ENCODE measurements around the gene FAM9A.

FAM9A gene

DNA sequence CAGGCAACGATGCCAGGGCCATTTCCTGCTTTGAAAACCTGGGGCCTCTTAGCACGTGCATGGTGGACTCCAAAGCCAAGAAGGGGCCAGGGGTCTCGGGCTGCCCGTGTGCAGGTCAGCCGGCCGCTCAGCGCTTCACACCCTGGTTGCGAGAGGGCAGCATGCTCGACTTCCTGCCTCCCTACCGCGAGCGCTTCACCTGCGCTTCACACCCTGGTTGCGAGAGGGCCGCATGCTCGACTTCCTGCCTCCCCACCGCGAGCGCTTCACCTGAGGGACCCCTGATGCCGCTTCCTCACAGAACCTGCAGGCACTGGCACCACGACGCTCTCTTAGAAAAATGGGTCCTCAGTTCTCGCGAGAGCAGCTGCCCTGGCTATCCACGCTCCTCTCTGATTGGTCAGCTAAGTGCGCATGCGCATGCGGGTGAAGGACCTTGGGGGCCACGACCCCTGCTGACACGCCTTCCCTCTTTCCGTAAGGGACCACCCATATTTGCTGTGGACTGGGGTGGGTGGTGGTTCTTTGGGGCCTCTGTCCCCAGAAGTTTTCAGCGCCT is at the start of gene FAM9A:
Gene FAM9A, minus strand, starts transcription at position 343 of the 559 bp plus-strand sequence. CDS start 1,212 bp downstream, outside the sequence.
- DNase-seq (ENCODE audit: low spot score): no peak

DNA sequence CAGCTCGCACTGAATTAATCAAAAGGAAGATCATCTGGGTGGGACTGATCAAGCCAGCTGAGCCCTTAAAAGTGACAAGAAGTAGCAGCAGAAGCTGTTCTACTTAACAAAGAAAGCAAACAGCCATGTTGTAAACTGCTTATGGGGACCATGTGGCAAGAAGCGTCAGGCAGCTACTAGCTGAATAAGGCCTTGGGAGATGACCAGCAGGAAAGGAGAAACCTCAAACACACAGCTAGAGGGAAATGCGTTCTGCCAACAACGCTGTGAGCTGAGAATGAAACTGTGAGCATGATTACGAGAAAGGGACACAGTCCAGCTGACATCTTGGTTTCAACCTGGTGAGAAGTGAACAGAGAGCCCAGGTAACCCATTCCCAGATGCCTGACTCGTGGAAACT is 49.3 kb upstream of the FAM9A start:
- DNase-seq (ENCODE audit: low spot score): no peak

DNA sequence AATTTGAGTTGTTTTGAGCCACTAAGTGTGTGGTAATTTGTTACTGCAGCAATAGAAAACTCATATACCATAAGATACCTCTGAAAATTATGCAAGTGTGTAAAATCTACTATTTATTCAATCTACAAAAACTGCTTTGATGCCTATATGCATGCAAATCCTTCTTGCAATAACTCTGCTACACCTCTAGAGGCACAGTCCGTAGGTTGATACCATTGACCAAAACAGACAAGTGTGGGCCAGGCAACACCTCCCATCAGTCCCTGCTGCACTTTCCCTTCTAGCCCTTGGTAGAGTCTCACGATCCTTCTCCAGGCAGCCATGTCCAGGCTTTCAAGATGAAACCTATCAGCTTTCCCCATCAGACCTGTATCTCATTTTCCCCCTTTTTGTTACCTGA is 48.8 kb upstream of the FAM9A start:
- DNase-seq (ENCODE audit: low spot score): no peak

DNA sequence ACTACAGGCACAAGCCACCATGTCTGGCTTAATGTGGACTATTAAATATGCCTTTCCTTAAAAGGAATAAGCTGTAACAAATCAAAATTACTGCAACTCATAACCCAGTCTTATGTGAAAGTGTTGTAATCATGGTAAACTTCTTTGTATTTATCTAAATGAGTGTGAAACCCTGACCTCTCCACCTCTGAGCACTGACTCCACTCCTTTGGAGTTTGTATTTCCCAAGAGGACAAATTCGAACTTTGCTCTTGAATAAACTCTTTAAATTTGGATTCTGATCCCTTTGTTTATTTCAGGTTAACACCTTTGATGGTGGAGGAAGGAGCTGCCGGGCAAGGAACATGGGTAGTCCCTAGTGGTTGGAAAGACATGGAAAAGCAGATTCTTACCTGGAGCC is 48.3 kb upstream of the FAM9A start:
- no peak for DNase-seq (ENCODE audit: low spot score)

DNA sequence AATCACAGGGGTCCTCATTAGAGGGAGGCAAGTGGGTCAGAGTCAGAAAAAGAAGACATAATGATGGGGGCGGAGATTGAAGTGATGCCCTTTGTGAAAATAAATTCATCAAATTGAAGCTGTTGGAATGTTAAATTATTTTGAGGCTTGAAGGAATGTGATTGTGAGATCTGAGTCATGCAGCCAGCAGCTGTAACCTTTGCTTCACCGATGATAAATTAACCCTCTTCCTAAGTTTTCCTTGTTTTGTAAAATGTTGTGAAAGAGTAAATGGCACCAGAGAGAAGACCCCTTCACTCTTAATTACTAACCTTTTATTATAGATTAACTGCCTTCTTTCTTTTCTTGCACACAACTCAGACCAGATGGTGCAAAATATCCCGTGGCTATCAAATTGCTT is 47.7 kb upstream of the FAM9A start:
- DNase-seq (ENCODE audit: low spot score): no peak

DNA sequence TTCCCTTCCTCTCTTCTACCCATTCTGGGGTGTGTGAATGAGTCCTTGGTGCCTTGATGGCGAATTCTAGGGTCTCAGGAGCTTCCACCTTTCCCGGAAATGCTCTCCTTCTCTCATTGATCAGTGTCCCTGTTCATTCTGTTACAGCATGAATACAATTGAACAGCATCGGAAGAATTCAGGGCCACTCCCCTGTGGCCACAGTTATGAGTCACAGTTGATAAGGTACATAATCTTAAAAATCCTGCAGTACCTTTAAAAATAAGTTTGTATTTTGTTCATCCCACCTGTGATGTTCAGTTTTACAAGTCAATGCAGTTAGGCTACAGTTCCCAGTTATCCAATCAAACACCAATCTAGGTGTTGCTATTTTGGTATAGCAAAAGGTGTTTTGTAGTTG is 47.3 kb upstream of the FAM9A start:
- no peak for DNase-seq (ENCODE audit: low spot score)

DNA sequence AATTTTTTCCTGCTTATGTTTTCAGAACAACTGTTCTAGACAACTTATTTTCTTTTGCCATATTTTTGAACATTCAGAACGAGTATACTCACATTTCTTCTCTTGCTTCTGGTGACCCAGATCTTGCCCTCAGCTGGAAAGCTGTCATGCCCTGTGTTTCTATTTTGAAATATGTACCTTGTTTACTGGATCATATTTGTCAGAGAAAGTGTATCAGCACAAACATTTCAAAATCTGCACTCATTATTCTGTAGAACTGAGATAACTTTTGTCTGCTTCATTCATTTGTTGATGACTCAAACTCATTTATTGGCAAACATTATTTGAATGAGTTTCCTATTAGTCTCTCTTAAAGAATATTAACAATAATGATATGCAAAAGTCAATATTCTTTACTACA is 46.2 kb upstream of the FAM9A start:
- DNase-seq (ENCODE audit: low spot score): no peak

DNA sequence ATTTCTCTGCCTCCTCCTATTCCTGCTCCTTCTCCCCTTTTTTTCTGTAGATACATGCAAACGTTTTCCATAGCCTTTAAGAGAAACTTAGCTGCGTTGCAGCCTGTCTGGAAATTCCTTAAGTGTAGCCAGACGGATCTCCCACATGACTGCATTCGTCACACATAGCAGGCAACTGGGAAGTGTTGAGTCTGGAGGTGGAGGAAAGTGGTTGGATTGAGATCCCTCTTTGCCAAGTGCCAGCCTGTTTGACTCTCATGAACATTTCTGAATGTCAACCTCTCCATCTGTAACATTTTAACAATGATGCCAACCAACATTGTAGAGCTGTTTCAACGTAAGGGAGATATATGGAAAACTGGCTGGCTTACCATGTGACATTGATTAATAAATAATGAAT is 45.1 kb upstream of the FAM9A start:
- no peak for DNase-seq (ENCODE audit: low spot score)

DNA sequence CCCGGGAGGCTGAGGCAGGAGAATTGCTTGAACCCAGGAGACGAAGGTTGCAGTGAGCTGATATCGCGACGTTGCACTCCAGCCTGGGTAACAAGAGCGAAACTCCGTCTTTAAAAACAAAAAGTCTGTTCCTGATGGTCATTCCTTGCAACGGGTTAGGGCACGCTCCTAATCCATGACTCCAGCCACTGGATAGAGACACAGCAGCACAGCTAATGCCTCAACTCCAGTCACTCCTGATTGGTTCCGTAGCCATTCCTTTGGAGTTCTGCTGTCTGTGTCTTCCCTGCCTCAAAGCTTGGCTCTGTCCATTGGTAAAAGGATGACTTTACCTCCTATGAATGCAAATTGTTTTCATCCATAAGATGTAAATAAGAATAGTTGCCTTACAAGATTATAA is 44.3 kb upstream of the FAM9A start:
- no peak for DNase-seq (ENCODE audit: low spot score)

DNA sequence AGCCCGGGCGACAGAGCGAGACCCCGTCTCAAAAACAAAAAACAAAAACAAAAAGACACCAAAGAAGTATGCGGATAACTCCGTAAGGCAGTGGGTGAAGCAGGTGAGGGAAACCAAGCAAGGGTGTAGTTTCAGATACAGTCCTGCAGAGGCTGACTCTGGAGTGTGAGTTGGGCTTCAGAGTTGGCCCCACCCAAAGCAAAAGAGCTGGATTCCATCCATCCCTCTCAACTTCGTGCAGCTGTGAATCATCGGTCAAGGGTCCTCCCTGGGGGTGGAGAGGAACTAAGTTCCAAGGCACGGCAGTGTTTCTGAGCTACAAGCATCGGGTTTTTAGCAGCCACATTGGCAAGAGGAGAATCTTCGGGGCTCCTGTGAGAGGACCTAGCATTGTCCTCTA is 43.9 kb upstream of the FAM9A start:
- no peak for DNase-seq (ENCODE audit: low spot score)

DNA sequence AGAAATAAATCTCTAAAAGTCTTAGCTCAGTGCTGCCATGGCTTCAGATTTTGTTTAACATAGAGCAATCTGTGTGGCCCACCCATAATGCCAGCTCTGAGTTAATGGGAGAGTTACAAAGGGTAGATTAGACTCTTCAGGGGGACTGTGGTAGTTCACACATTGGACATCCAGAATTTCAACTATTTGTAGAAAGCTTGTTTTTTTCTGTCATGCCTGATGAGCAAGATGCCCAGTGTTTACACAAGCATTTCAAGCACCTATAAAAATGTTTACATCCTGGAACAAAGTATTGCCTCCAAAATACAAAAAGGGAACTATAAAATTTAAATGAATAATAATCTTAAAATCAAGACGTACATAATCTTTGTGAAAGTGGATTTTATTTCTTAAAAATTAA is 43.0 kb upstream of the FAM9A start:
- DNase-seq (ENCODE audit: low spot score): no peak

DNA sequence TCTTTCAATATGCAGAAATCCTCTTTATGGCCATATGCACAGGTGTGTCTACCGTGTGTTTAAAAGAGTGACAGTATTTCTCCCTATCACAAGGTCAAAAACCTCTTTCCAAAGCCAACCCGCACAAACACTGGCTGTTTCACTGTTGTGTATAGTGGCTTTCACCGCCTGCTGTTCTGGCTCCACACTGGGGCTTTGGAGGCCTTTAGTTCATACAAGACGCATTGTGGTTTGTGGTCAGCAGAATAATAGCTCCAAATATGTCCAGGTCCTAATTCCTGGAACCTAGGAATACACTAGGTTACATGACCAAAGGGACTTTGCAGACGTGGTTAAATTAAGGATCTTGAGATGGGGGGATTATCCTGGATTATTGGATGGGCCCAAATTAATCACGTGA is 40.7 kb upstream of the FAM9A start:
- no peak for DNase-seq (ENCODE audit: low spot score)

DNA sequence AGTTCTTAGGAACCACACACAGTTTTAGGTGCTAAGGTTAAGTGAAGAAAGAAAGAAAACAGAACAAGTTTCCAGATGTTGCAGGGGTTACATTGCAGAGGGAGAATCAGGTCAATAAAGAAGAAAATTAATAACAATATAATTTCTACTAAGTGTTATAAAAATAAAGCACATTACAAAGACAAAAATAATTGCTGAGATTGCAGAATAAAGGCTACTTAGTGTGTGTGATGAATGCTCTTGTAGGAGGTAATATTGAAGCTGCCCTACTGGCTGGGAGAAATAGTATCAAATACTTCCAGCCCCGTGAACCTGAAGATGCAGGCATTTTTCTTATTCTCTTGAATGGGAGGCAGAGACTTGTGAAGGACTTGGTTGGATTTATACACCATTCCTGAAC is 33.2 kb upstream of the FAM9A start:
- no peak for DNase-seq (ENCODE audit: low spot score)

DNA sequence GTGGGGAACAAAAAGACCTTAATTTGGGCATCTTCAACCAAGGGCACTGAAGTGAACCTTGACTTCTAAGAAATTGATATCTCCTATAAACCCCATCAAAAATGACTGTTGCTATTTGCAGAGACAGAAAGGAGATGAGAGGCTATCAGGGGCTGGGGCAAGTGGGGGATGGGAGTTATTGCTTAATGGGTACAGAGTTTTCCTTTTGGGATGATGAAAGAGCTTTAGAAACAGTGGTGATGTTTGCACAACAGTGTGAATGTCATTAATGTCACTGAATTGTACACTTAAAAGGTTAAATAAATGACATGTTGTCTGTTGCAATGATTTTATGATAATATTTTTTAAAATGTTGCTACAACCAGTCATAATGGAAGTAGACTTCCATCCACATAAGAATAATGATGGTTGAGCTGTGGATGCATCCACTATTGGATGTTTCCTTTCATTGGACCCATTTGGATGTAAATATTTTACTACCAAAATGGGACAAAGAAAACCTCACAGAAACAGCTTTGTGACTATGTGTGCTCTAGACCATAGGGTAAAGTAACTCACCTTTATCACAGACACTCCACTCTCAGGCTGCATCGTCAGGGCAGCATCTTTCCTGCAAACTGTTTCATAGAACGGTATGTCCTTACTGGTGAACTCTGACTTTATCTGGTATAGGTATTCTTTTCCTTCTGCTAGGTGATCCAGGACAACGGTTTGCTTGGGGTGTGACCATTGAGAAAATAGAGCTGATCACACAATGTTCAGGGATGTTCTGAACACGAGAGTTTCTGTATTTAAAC is 31.6 kb upstream of the FAM9A start:
- no peak for DNase-seq (ENCODE audit: low spot score)

DNA sequence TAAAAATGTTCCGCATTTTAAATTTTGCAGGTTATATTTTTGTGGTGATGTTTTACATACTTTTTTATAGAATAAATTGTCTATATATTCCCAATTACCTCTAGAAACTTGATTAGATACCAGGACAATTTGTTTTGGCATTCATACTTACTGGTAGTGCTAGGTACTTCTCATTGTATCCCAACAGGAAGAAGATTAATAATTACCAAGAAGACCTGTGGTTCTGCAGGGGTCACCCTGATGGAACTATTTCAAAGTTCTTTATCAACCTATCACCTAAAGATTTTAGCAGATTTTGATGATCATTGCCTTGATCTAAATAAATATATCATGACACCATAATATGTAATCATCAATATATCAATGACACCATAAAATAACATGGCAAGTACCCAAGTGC is 22.5 kb upstream of the FAM9A start:
- no peak for DNase-seq (ENCODE audit: low spot score)

DNA sequence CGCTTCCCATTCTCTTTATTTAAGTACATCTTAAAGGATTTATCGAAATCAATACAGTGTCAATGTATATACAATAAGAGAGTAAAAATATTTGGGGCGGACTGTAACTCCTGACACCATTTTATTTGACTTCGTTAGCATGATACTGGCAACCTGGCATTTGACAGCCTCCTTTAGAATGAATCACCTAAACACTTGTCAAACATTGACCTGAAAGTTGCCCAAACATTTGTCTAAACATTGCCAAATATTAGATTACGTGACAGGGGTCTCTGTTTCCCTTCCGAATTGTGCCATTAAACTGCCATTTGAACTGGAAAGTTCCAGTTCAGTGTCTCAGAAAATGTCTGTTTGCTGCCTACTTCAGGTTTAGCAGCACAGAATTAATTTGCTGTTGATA is 20.8 kb upstream of the FAM9A start:
- DNase-seq (ENCODE audit: low spot score): no peak

DNA sequence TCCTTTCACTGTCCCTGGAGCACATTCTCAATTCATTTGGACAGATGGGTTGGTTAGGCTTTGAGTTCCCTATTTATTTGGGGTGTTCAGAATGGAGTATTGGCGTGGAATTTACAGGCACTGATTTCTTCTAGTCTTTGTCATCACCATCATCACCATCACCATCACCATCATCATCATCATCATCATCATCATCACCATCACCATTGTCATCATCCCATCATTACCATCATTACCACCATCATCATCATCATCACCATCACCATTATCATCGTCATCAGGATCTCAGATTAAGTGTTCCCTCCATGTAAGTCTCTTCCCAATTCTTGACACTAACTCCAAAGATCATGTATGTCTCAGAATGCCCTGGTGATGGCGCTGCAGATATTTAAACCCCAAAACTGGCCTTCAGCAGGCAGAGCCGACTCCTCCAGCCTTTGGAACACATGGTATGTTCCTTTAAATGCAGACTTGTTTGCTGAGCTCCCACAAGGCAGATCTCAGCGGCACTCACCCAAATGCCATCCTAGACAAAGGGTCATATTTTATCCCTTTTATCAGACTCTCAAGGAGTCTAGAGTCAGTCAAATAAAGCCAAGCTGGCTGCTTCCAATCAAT is 19.8 kb upstream of the FAM9A start:
- no peak for DNase-seq (ENCODE audit: low spot score)

DNA sequence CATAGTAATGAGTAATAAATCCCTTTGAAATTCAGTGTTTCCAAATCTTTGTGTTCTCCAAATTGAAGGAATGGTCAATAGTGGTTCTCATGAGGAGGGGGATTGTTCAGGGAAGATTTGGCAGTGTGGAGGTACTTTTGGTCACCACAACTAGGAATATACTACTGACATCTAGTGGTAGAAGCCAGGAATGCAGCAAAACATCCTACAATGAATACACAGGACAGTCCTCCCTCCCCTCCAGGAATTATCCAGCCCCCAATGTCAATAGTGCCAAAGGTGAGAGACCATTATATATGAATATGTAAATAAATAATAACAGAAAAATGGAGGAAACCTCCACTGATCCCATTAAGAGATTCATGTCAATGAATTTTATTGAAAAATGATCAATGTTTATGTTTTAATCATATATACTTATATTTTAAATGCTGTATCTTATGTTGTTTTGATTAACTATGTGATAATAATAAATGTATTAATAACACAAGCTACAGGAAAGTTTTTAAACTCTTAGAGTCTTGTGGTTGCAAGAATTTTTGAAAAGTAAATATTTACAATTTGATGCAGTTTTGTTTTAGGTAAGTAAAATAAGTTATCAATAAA is 14.4 kb upstream of the FAM9A start:
- DNase-seq (ENCODE audit: low spot score): peak; percentile 30

DNA sequence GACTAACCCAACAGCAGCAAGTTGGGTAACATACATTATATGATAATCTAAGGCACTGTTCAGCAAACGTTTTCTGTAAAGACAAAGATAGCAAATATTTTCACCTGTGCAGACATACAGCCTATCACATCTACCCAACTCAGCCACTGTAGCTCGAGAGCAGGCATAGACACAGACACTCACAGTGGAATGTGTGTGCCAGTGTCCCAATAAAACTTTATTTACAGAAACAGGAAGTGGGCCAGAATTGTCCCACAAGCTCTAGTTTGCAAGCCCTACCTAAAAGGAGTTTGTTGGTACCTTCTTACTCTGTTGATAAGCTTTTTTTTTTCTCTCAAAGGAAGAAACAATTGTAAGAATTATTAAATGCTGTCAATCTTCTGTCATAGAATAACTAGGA is 11.9 kb upstream of the FAM9A start:
- no peak for DNase-seq (ENCODE audit: low spot score)

DNA sequence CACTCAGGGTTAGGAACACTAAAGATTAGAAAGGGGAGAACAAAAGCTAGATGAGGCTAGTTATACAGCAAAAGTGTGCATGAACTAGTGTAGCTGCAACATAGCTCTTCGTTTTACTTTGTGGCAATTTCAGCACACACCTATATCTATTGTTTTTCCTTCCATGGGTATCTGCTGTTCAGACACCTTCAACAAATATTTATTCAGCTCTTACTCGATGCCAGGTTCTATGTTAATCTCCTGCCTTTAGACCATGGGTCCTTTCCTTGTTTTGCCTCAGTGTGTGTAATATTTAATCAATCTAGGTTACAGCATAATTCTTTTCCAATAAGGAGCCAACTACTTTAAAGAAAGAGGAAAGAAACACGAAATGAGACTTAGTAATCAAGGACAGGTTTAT is 10.4 kb upstream of the FAM9A start:
- DNase-seq (ENCODE audit: low spot score): no peak

DNA sequence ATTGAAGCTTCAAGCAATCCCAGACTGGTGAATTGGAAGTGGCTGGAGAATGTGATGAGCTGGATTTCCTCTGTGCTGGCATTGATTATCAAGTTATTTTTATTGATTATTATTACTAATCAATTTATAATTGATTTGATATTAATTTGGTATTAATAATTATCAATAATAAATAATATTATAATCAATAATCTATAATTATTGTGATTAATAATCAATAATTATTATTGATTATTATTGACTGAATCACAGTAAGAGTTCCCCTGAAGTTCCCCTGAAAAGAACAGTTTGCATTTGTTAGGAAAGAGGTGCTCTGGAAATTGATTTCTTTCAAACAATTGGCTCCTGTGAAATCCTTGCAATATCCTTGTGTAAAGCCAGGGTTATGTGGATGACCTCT is 7.5 kb upstream of the FAM9A start:
- no peak for DNase-seq (ENCODE audit: low spot score)

DNA sequence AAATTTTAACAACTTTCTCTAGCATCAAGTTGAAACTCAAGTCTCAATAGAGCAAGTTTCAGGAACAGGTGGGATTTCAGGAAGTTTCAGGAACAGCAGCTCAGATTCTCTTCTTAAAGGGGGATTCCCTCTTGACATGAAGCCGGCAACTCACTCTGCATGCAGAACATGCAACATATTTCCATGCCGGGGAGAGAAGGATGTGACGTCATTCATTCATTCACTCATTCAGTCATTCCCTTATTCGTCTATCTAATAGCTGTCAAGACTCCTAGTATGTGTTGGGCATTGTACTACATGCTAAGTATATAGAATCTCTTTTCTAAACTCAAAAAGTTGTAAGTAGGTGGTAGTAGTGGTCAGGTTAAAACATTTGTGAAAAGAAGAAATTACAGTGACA is 4.8 kb upstream of the FAM9A start:
- no peak for DNase-seq (ENCODE audit: low spot score)

DNA sequence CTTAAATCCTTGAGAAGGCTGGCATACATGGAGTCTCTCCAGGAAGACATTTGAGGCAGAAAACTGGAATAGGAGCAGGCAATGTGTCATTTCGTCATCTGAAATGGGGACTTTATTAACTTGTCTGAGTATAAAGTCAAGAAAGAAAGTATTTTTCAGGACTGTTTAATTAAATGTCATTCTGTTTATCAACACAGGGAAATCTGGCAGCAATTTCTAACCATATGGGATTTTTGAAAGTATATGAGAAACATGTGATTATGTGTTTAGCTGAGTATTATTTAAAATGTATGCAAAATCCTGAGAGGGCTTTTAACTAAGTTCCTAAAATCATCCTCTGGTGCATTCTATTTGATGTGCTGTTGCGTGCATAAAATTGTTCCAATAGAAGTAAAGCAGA is 3.9 kb upstream of the FAM9A start:
- DNase-seq (ENCODE audit: low spot score): no peak

Measured in CD4-positive, alpha-beta T cell treated with Interleukin-6 at 100 ng/mL for 8 hours (primary cell).